GF-D8 (cell line): ENCODE data around the gene ALG14.
"Not testable (repeated sequence)": the region's sequence is repeated elsewhere in the genome, so short reads cannot be mapped to it uniquely, and the experiment has no call there.

ENCODE experiments used
- DNase-seq: peaks from one replicate; lab custom pipeline; 2025; lab: John Stamatoyannopoulos, UW

ALG14 gene

GRCh38 chr1:95072532-95073419 lies at the start of gene ALG14:
Gene ALG14 (minus strand): TSS chr1:95072951. CDS start chr1:95072898, 53 bp downstream.
- peak; percentile 69 for DNase-seq

- DNase-seq: no peak
Observed at GRCh38 chr1:95122151-95122697, 49.5 kb upstream of the ALG14 start.

GRCh38 chr1:95119273-95119672 lies 46.5 kb upstream of the ALG14 start:
- DNase-seq: no peak

GRCh38 chr1:95118710-95119109 lies 46.0 kb upstream of the ALG14 start:
- no peak for DNase-seq

- no peak for DNase-seq
Observed at GRCh38 chr1:95118067-95118499, 45.3 kb upstream of the ALG14 start.

GRCh38 chr1:95117207-95118066 lies 44.7 kb upstream of the ALG14 start, which contains the start of gene TLCD4:
Gene TLCD4 (plus strand): TSS chr1:95117355. CDS start chr1:95143902, 26,547 bp downstream.
- DNase-seq: no peak

GRCh38 chr1:95116580-95117206 lies 43.9 kb upstream of the ALG14 start:
- no peak for DNase-seq

GRCh38 chr1:95115708-95116137 lies 43.0 kb upstream of the ALG14 start:
- DNase-seq: no peak

- DNase-seq: no peak
Observed at GRCh38 chr1:95113684-95114083, 40.9 kb upstream of the ALG14 start.

GRCh38 chr1:95111014-95111413 lies 38.3 kb upstream of the ALG14 start:
- no peak for DNase-seq

- DNase-seq: no peak
Observed at GRCh38 chr1:95108792-95109191, 36.0 kb upstream of the ALG14 start.

GRCh38 chr1:95098196-95098595 lies 25.4 kb upstream of the ALG14 start:
- DNase-seq: no peak

- DNase-seq: no peak
Observed at GRCh38 chr1:95097426-95097825, 24.7 kb upstream of the ALG14 start.

- no peak for DNase-seq
Observed at GRCh38 chr1:95096218-95096841, 23.6 kb upstream of the ALG14 start.

GRCh38 chr1:95095833-95096217 lies 23.1 kb upstream of the ALG14 start:
- no peak for DNase-seq

- no peak for DNase-seq
Observed at GRCh38 chr1:95094923-95095322, 22.2 kb upstream of the ALG14 start.

- DNase-seq: no peak
Observed at GRCh38 chr1:95093296-95093695, 20.5 kb upstream of the ALG14 start.

GRCh38 chr1:95092891-95093290 lies 20.1 kb upstream of the ALG14 start:
- DNase-seq: not testable (repeated sequence)

GRCh38 chr1:95091290-95091689 lies 18.5 kb upstream of the ALG14 start:
- DNase-seq: not testable (repeated sequence)

GRCh38 chr1:95089650-95090287 lies 17.0 kb upstream of the ALG14 start:
- DNase-seq: no peak

GRCh38 chr1:95088303-95088702 lies 15.6 kb upstream of the ALG14 start:
- DNase-seq: no peak
